ENCODE data around the gene VTN.

The VTN gene

DNA sequence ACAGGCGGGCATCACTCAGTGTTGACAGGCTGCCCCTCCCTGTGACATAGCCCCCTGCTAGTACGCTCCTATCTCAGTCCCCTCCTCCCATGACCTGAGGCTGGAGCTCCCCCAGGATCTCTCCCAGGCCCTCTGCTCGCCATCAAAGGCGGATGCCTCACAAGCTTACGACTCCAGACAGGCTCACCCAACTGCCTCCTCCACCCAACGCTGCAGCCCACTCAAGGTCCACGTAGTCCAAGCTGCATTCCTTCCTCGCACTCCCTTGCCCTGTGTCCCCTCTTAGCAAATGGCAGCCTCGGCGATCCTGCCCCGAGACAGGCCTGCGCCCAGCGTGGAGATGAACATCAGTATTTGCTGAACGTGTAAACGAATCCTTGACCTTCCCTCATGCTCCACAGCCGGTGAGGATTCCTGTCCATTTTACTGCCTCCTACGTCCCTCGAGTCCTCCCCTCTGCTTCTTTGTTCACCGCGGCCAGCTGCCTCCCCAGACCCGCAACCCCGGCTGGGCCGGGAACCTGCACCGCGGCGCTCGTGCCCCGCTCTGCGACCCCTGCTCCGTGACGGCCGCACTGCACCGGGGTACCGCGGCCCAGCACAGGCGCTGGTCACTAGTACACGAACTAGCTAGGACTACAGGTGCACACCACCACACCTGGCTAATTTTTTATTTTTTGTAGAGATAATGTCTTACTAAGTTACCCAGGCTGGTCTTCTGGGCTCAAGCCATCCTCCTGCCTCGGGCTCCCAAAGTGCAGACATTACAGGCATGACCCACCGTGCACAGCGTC is 51.9 kb downstream of the VTN start:
- no peak for DNase-seq
